Measurements from ENCODE around the gene BRAF. TPM values are rescaled to one million over a fixed set of nuclear protein-coding genes. Genes with fewer than 3 reads are reported as not detected.
"Not testable (repeated sequence)": the region's sequence is repeated elsewhere in the genome, so short reads cannot be mapped to it uniquely, and the experiment has no call there.

Gene BRAF
- total RNA-seq, 1 experiment from 2014 or later, result 29.7 TPM

- RAD21 ChIA-PET (ENCODE audit: low non-redundant PET in 1 of 2, low total read pairs in 2 of 2, uncharacterized antibody in 2 of 2, unreplicated experiment in 2 of 2), result interaction anchor here in 1 of 2 experiments (0.6 kb wide), 1 partner anchor 14 kb away, joined by 3 read pairs; no protein-coding TSS in a partner anchor
- DNase-seq (ENCODE audit: low read depth, low spot score); H2AFZ ChIP-seq (ENCODE audit: low read depth, low read length, poor library complexity, severe bottlenecking); H3K27me3 ChIP-seq (ENCODE audit: insufficient read depth, low read length); H3K9ac ChIP-seq (ENCODE audit: low read length); POLR2A ChIA-PET; H3K4me1 ChIP-seq (ENCODE audit: control insufficient read depth in 1 of 2, insufficient read depth in 2 of 2, low read length in 2 of 2); H3K4me2 ChIP-seq (ENCODE audit: low read length); H3K9me2 ChIP-seq (ENCODE audit: insufficient read depth); H3K4me3 ChIP-seq (replicated peaks in 1 of 2; ENCODE audit: low read depth in 1 of 2, low read length in 2 of 2); H4K20me1 ChIP-seq (ENCODE audit: insufficient read depth); H3K36me3 ChIP-seq (ENCODE audit: control insufficient read depth in 1 of 2, insufficient read depth in 2 of 2, low read length in 2 of 2); BruUV-seq (replicated peaks); intact Hi-C loops (cut with micrococcal nuclease); ATAC-seq; H3K27ac ChIP-seq (ENCODE audit: low read depth, low read length); H3K79me2 ChIP-seq (ENCODE audit: insufficient read depth, low read length); H3K9me3 ChIP-seq (ENCODE audit: control insufficient read depth in 1 of 2, insufficient read depth in 1 of 2, low read depth in 1 of 2, low read length in 2 of 2); CTCF ChIA-PET: not testable (repeated sequence)
Observed at GRCh38 chr7:140956997-140957396, 32.3 kb upstream of the BRAF start.

GRCh38 chr7:140945940-140946339, 21.2 kb upstream of the BRAF start:
- Histone ChIP-seq H3K9me2 (ENCODE audit: insufficient read depth) (no peaks in the 10 kb centered on the region), H3K9me3 (ENCODE audit: control insufficient read depth in 1 of 2, insufficient read depth in 1 of 2, low read depth in 1 of 2, low read length in 2 of 2) (no peaks in the 10 kb centered on the region), H3K4me2 (ENCODE audit: low read length) (no peak overlapping the region), H3K9ac (ENCODE audit: low read length) (no peak overlapping the region), H3K4me1 (ENCODE audit: control insufficient read depth in 1 of 2, insufficient read depth in 2 of 2, low read length in 2 of 2) (no peaks in the 10 kb centered on the region), H2AFZ (ENCODE audit: low read depth, low read length, poor library complexity, severe bottlenecking) (no peak overlapping the region), H3K4me3 (replicated peaks in 1 of 2; ENCODE audit: low read depth in 1 of 2, low read length in 2 of 2) (no peak overlapping the region), H3K79me2 (ENCODE audit: insufficient read depth, low read length) (no peaks in the 10 kb centered on the region), H4K20me1 (ENCODE audit: insufficient read depth) (no peaks in the 10 kb centered on the region), H3K36me3 (ENCODE audit: control insufficient read depth in 1 of 2, insufficient read depth in 2 of 2, low read length in 2 of 2) (no peaks in the 10 kb centered on the region), H3K27ac (ENCODE audit: low read depth, low read length) (no peak overlapping the region), H3K27me3 (ENCODE audit: insufficient read depth, low read length) (no peaks in the 10 kb centered on the region)
- TF ChIP-seq CEBPB (IDR thresholded peaks at IDR 0.05; ENCODE audit: low read depth) (no peak), JUND (IDR thresholded peaks at IDR 0.05) (no peak), POLR2A (IDR thresholded peaks at IDR 0.05; ENCODE audit: borderline replicate concordance, extremely low read depth, insufficient read depth, insufficient read length) (no peak), POLR2AphosphoS5 (IDR thresholded peaks at IDR 0.05; ENCODE audit: low read depth, low read length) (no peak)
- ChIA-PET CTCF (no interaction called here), POLR2A (no interaction called here), RAD21 (ENCODE audit: low non-redundant PET in 1 of 2, low total read pairs in 2 of 2, uncharacterized antibody in 2 of 2, unreplicated experiment in 2 of 2) (no interaction called here)
- intact Hi-C loops (cut with micrococcal nuclease), result no loop called here
- BruUV-seq (replicated peaks), result no TSS peak
- DNase-seq (ENCODE audit: low read depth, low spot score) (no peak), ATAC-seq (no peak)

GRCh38 chr7:140942242-140942641, 17.5 kb upstream of the BRAF start:
- POLR2A ChIA-PET; H3K4me3 ChIP-seq (replicated peaks in 1 of 2; ENCODE audit: low read depth in 1 of 2, low read length in 2 of 2); BruUV-seq (replicated peaks); H3K4me2 ChIP-seq (ENCODE audit: low read length); ATAC-seq; H3K36me3 ChIP-seq (ENCODE audit: control insufficient read depth in 1 of 2, insufficient read depth in 2 of 2, low read length in 2 of 2); intact Hi-C loops (cut with micrococcal nuclease); H3K9me2 ChIP-seq (ENCODE audit: insufficient read depth); H3K27ac ChIP-seq (ENCODE audit: low read depth, low read length); H3K4me1 ChIP-seq (ENCODE audit: control insufficient read depth in 1 of 2, insufficient read depth in 2 of 2, low read length in 2 of 2); H3K79me2 ChIP-seq (ENCODE audit: insufficient read depth, low read length); H2AFZ ChIP-seq (ENCODE audit: low read depth, low read length, poor library complexity, severe bottlenecking); H4K20me1 ChIP-seq (ENCODE audit: insufficient read depth); H3K9ac ChIP-seq (ENCODE audit: low read length); H3K9me3 ChIP-seq (ENCODE audit: control insufficient read depth in 1 of 2, insufficient read depth in 1 of 2, low read depth in 1 of 2, low read length in 2 of 2); RAD21 ChIA-PET (ENCODE audit: low non-redundant PET in 1 of 2, low total read pairs in 2 of 2, uncharacterized antibody in 2 of 2, unreplicated experiment in 2 of 2); H3K27me3 ChIP-seq (ENCODE audit: insufficient read depth, low read length); DNase-seq (ENCODE audit: low read depth, low spot score); CTCF ChIA-PET: not testable (repeated sequence)

Data from HCT116 (cell line).